Fibroblast of the aortic adventitia (primary cell): ENCODE data around the gene TBC1D22A. TPM values are rescaled to one million over a fixed set of nuclear protein-coding genes. Genes with fewer than 3 reads are reported as not detected.

Experiments
- DNase-seq: peaks from one replicate; pipeline ENCODE4 v3.0.0-alpha.2; 2010; ENCODE audit warnings: low read depth
- H3K4me3 ChIP-seq: 2 replicates; pipeline ENCODE4 v1.5.1; 2011; ENCODE audit warnings: low read depth, mild to moderate bottlenecking, control low read depth, low read length, moderate library complexity
- total RNA-seq: library from RNA; depleted of rRNA; stranded (reverse); fragments of >200 nt; gene quantifications from 2 replicates; pipeline ENCODE4 v1.2.3, GENCODE V29; 2012; ENCODE audit warnings: low replicate concordance
- TF ChIP-seq, protein P1 (sequence below): IDR thresholded peaks from 2 replicates; pipeline ENCODE4 v1.5.1; 2011; ENCODE audit warnings: mild to moderate bottlenecking, low read length, control low read depth, inconsistent platforms; ENCODE audit not compliant: insufficient read depth

TBC1D22A gene
- total RNA-seq, 1 donor = 13.8 TPM

DNA sequence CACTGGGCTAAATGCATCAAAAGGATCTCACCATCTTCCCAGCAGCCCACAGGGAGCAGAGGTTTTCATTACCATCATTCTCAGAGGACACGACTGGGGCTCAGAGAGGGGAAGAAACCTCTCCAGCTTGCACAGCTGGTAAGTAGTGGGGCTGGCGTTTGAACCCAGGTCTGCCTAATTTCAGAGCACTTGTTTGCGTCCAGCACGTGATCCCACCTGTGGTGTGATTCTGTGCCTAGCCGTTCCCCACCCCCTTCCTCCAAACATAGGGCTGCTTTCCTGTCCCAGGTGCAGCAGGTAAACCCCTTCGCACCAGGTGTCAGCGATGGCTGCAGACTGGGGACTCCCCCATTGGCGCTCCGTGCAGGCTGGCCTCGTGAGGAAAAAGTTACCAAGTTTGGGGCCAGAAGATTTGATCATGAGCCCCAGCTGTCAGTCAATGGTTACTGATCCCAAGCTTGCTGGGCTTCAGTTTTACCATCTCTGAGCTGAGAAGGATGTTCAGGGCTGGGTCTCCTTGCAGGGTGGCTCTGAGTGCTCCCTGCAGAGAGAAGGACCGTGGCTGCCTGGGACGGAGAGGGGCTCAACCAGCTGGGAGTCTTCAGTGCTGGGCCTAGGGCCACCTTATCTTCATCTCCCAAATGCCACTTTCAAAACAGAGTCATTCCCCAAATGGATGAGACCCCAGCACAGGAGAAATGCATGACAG is 445.6 kb downstream of the TBC1D22A start:
- TF ChIP-seq, protein P1, sequence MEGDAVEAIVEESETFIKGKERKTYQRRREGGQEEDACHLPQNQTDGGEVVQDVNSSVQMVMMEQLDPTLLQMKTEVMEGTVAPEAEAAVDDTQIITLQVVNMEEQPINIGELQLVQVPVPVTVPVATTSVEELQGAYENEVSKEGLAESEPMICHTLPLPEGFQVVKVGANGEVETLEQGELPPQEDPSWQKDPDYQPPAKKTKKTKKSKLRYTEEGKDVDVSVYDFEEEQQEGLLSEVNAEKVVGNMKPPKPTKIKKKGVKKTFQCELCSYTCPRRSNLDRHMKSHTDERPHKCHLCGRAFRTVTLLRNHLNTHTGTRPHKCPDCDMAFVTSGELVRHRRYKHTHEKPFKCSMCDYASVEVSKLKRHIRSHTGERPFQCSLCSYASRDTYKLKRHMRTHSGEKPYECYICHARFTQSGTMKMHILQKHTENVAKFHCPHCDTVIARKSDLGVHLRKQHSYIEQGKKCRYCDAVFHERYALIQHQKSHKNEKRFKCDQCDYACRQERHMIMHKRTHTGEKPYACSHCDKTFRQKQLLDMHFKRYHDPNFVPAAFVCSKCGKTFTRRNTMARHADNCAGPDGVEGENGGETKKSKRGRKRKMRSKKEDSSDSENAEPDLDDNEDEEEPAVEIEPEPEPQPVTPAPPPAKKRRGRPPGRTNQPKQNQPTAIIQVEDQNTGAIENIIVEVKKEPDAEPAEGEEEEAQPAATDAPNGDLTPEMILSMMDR = no peak
- H3K4me3 ChIP-seq = no peak overlapping the region
- no peak for DNase-seq

DNA sequence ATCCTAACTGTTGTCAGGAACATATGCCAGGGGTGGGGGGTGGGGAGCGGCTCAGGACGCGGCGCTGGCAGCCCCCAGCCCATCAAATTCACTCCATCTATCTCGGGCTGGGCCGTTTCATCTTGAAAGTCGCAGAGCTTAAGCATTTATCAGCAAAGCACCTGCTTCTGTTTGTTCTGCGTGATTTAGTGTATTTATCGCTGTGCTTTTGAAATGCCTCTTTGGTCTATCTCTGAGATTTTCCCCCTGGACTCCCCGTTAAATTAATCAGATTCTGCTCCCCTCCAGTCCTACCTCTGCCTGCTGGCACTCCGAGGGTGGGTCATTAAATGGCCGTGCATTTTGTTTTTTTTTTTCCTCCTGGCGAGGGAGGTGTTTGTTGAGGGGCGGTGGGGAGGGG is 446.2 kb downstream of the TBC1D22A start:
- DNase-seq = no peak
- TF ChIP-seq, protein P1 = no peak
- no peak overlapping the region for H3K4me3 ChIP-seq

DNA sequence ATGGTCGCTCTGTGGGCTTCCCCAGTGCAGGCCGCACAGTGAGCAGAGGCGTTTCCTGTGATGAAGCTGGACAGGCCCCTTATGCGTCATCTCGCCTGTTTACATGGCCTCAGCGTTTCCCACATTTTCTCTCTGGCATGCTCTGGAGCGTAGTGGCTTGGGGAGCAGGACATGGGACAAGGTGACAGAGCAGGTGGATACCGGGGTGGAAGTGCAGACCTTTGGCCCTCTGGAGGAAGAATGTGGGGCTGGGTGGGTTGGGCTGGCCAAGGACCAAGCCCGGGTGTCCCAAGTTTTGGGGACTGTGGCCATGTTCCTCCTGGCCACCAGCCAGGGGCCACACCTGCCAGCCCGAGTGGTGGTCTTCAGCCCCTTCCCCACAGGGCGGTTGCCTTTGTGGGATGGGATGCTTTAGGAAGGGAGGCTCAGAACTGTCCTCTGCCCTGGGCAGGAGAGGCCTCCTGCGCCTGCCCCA is 446.6 kb downstream of the TBC1D22A start:
- no peak overlapping the region for H3K4me3 ChIP-seq
- no peak for DNase-seq
- TF ChIP-seq, protein P1 = no peak

DNA sequence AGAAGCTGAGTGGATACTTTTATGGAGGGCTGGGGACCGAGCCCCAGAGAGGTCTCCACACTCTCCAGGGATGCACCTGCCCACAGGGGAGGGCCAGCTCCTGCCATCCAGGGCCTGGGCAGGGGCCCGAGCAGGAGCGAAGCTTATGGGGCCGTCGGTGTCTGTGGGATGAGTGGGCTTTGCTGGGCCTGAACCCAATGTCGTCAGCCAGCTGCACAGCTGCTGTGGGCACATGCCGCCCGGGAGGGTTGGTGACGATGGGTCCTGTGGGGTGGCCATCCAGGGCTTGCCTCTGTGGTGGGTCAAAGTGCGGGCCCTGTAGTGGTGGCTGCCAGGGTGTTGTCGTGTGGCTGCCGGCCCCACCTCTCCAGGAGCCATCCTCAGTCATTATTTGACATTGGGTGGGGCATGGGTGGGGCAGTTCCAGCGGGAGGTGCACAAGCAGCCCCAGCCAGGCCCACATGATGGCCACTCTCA is 447.1 kb downstream of the TBC1D22A start:
- TF ChIP-seq, protein P1 = no peak
- no peak overlapping the region for H3K4me3 ChIP-seq
- DNase-seq = no peak

DNA sequence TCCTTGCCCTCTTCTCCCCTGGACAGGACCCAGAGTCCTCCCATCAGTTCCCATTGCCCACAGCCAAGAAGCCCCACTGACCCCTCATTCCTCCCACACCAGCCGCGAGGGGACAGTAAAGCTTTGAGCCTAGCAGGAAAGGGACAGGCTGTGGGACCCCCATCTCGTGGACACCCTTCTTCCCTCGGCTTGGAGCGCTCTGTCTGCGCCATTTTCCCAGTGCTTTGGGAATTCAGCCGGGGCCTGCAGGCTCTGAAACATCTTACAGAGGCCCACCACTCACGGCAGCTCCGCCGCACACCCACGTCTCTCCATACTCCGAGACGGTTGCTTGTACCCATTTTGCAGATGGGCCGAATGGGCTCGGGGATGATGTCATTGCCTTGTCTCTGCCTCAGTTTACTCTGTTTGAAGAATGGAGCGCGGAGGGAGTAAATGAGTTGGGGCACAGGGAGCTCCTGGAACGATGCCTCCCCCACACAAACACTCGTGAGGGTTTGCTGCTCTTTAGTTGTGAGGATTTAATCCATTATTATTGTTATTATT is 447.7 kb downstream of the TBC1D22A start:
- DNase-seq = no peak
- TF ChIP-seq, protein P1 = no peak
- no peak overlapping the region for H3K4me3 ChIP-seq

DNA sequence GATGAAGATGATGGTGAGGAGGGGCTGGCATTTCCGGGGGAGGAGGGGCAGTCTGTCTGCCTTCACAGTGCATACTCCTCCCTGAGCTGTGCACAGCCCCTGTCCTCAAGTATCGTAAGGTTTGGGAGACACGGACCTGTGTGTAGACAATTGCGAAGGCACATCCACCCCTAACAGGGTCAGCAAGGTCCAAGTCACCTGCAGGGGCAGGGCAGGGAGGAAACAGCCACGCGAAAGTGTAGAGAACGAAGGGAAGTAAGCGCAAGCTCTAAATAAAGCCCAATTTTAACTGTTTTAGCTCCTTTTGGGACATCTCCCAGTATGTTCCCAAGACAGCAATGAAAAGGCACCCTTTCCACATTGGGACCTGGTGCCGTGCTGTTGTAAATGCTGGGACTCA is 448.2 kb downstream of the TBC1D22A start:
- TF ChIP-seq, protein P1 = no peak
- no peak for DNase-seq
- no peak overlapping the region for H3K4me3 ChIP-seq
